ENCODE data around the gene SETD2. TPM values are rescaled to one million over a fixed set of nuclear protein-coding genes. Genes with fewer than 3 reads are reported as not detected.
"Not testable (repeated sequence)": the region's sequence is repeated elsewhere in the genome, so short reads cannot be mapped to it uniquely, and the experiment has no call there.

Gene SETD2, protein sequence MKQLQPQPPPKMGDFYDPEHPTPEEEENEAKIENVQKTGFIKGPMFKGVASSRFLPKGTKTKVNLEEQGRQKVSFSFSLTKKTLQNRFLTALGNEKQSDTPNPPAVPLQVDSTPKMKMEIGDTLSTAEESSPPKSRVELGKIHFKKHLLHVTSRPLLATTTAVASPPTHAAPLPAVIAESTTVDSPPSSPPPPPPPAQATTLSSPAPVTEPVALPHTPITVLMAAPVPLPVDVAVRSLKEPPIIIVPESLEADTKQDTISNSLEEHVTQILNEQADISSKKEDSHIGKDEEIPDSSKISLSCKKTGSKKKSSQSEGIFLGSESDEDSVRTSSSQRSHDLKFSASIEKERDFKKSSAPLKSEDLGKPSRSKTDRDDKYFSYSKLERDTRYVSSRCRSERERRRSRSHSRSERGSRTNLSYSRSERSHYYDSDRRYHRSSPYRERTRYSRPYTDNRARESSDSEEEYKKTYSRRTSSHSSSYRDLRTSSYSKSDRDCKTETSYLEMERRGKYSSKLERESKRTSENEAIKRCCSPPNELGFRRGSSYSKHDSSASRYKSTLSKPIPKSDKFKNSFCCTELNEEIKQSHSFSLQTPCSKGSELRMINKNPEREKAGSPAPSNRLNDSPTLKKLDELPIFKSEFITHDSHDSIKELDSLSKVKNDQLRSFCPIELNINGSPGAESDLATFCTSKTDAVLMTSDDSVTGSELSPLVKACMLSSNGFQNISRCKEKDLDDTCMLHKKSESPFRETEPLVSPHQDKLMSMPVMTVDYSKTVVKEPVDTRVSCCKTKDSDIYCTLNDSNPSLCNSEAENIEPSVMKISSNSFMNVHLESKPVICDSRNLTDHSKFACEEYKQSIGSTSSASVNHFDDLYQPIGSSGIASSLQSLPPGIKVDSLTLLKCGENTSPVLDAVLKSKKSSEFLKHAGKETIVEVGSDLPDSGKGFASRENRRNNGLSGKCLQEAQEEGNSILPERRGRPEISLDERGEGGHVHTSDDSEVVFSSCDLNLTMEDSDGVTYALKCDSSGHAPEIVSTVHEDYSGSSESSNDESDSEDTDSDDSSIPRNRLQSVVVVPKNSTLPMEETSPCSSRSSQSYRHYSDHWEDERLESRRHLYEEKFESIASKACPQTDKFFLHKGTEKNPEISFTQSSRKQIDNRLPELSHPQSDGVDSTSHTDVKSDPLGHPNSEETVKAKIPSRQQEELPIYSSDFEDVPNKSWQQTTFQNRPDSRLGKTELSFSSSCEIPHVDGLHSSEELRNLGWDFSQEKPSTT (N-terminal part only)
- polyA plus RNA-seq: 10 to 100 TPM; 15.9 to 38.3 (median 18.7) TPM
- long read RNA-seq, donor 1: 0 reads
- long read RNA-seq, donor 2: 0 reads
- long read RNA-seq, donor 3, partial matches to known transcripts: 0 of 9 reads
- long read RNA-seq, donor 3, other reads (novel, unspliced or antisense): 8 of 9 reads
- long read RNA-seq, donor 4: 0 reads
- long read RNA-seq, donor 5, partial matches to known transcripts: 0 of 6 reads
- long read RNA-seq, donor 5, other reads (novel, unspliced or antisense): 5 of 6 reads
- long read RNA-seq, donor 6: 0 reads
- long read RNA-seq, donor 7: 0 reads
- long read RNA-seq, donor 8: 0 reads
- long read RNA-seq, donor 9: 0 reads
- long read RNA-seq, donor 10, partial matches to known transcripts: 11 of 23 reads
- long read RNA-seq, donor 10, other reads (novel, unspliced or antisense): 12 of 23 reads

DNA sequence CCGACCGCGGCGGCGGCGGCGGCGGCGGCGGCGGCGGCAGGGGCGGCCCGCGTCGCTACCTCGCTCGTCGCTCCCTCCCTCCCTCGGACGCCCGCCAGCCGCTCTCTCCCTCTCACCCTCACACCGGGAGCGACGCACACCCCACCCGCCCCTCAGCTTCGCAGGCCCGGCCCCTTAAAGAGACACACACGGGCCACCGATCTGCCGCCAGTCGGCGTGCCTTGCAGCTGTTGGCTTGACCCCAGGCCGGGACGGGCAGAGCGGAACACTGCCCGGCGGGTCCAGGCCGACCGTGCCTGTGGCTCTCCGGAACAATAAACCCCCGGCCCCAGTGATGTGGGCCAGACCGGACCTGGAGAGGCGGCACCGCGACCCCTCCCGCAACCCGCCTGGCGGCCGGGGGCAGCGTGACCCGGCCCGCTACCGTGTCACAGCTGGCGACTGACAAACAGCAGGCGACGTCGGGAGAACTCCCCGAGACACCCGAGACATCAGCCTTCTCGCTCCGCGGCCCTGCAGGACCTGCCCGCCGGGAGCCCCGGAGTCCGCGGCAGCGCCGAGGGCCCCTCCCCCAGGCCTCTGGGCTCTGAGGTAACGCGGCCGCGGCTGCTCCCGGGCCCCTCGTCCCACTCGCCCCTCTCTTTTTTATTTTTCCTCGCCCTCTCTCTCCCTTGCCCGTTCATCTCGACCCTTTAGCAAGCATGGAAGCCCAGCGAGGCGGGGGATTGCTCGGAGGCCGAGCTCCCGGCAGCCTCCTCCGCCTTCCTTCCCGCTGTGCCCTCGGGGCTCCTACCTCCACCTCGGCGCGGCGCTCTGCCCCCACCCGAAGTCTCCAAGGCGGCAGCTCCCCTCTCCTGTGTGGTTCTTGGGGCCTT is at the start of gene SETD2:
SETD2 (minus strand) TSS at position 107 of the 875 bp plus-strand sequence. CDS start 189 bp downstream, outside the sequence.
- DNase-seq: peak; percentile 93 to 94
- peak within 1 kb of the TSS; percentile 86 to 97 (median 88) for H3K4me3 ChIP-seq (ENCODE audit: low read depth in 1 of 3, low read length in 3 of 3)
- H3K27me3 ChIP-seq (ENCODE audit: control insufficient read depth in 3 of 3, insufficient read depth in 3 of 3, low read length in 3 of 3): no peaks in the 10 kb centered on the region
- H3K27ac ChIP-seq (ENCODE audit: low read depth in 1 of 3, low read length in 2 of 3): peak within 1 kb of the TSS; percentile 94 to 99 (median 95)
- WGBS, 3 donors: 0 to 1% (median 0%) methylated on average over 46 to 76 of the region's 95 CpGs
- H3K4me1 ChIP-seq (ENCODE audit: control insufficient read depth in 3 of 3, insufficient read depth in 2 of 3, low read depth in 1 of 3, low read length in 2 of 3): peaks cover 10 to 23% (median 11%) of the 10 kb centered on the region in 3 donors
- no peaks in the 10 kb centered on the region for H3K36me3 ChIP-seq (ENCODE audit: control insufficient read depth in 3 of 3, insufficient read depth in 2 of 3, low read depth in 1 of 3, low read length in 3 of 3)
- no peaks in the 10 kb centered on the region for H3K9me3 ChIP-seq (ENCODE audit: control insufficient read depth in 2 of 2, insufficient read depth in 1 of 2, low read depth in 1 of 2, low read length in 1 of 2)
- no peak for FAIRE-seq

DNA sequence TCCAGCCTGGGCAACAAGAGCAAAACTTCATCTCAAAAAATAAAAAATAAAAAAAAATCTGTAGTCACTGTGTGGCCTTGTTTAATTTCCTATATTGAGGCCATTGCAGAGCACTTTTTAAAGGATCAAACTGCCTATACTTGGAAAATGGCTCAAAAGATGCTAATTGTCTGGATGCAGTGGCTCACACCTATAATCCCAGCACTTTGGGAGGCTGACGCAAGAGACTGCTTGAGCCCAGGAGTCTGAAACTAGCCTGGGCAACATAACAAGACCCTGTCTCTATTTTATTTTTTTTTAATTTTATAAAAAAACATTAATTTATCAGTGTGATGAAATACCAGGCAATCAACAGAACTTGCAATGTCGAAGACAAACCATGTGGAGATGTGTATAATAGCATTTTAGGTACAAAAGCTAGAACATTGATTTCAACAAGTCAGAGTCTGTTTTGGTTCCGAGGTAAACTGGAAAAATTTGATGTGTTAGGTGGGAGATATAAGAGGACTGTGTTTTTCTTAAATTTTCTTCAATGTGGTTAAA is 47.0 kb upstream of the SETD2 start:
- DNase-seq: no peak
- 93 to 95% (median 94%) methylated on average over 3 of the region's 3 CpGs for WGBS, 3 donors
- FAIRE-seq: no peak
- H3K9me3 ChIP-seq (ENCODE audit: control insufficient read depth in 2 of 2, insufficient read depth in 1 of 2, low read depth in 1 of 2, low read length in 1 of 2): no peaks in the 10 kb centered on the region
- no peak overlapping the region for H3K4me3 ChIP-seq (ENCODE audit: low read depth in 1 of 3, low read length in 3 of 3)
- H3K27ac ChIP-seq (ENCODE audit: low read depth in 1 of 3, low read length in 2 of 3): no peak overlapping the region
- H3K36me3 ChIP-seq (ENCODE audit: control insufficient read depth in 3 of 3, insufficient read depth in 2 of 3, low read depth in 1 of 3, low read length in 3 of 3): peaks cover 0 to 2% (median 0%) of the 10 kb centered on the region in 3 donors
- no peaks in the 10 kb centered on the region for H3K4me1 ChIP-seq (ENCODE audit: control insufficient read depth in 3 of 3, insufficient read depth in 2 of 3, low read depth in 1 of 3, low read length in 2 of 3)
- no peaks in the 10 kb centered on the region for H3K27me3 ChIP-seq (ENCODE audit: control insufficient read depth in 3 of 3, insufficient read depth in 3 of 3, low read length in 3 of 3)

DNA sequence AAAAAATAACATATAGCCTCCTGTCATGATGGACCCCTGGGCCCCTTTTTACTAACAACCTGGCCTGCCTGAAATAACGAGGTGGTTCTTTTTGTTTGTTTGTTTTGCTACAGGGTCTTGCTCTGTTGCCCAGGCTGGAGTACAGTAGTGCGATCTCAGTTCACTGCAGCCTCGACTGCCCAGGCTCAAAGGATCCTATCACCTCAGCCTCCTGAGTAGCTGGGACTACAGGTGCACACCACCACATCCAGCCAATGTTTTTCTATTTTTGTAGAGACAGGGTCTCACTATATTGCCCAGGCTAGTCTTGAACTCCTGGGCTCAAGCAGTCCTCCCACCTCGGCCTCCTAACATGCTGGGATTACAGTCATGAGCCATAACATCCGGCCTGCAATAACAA is 42.1 kb upstream of the SETD2 start:
- not testable (repeated sequence) for H3K36me3 ChIP-seq (ENCODE audit: control insufficient read depth in 3 of 3, insufficient read depth in 2 of 3, low read depth in 1 of 3, low read length in 3 of 3); FAIRE-seq; DNase-seq; H3K27me3 ChIP-seq (ENCODE audit: control insufficient read depth in 3 of 3, insufficient read depth in 3 of 3, low read length in 3 of 3); H3K4me1 ChIP-seq (ENCODE audit: control insufficient read depth in 3 of 3, insufficient read depth in 2 of 3, low read depth in 1 of 3, low read length in 2 of 3); H3K4me3 ChIP-seq (ENCODE audit: low read depth in 1 of 3, low read length in 3 of 3); H3K9me3 ChIP-seq (ENCODE audit: control insufficient read depth in 2 of 2, insufficient read depth in 1 of 2, low read depth in 1 of 2, low read length in 1 of 2); H3K27ac ChIP-seq (ENCODE audit: low read depth in 1 of 3, low read length in 2 of 3)
- WGBS, 3 donors: 88 to 96% (median 91%) methylated on average over 5 of the region's 5 CpGs

DNA sequence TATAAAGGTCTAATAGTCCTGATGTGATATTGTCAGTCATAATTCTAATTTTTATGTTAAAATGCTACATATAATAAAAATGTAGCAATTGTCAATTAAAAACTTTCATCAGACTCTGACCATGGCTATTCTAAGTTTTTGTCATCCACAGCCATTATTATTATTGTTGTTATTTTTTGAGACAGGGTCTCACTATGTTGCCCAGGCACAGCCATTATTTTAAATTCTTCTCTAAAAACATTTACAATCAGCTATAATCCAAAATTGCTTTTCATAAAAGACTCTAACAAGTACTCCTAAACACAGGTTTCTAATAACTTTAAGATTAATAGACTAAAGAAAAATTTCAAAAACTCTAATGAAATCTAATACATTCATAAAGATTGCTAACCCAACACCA is 41.0 kb upstream of the SETD2 start:
- H3K36me3 ChIP-seq (ENCODE audit: control insufficient read depth in 3 of 3, insufficient read depth in 2 of 3, low read depth in 1 of 3, low read length in 3 of 3): peaks cover 0 to 3% (median 0%) of the 10 kb centered on the region in 3 donors
- no peaks in the 10 kb centered on the region for H3K27me3 ChIP-seq (ENCODE audit: control insufficient read depth in 3 of 3, insufficient read depth in 3 of 3, low read length in 3 of 3)
- FAIRE-seq (peak; percentile 19), DNase-seq (no peak)
- no peak overlapping the region for H3K4me3 ChIP-seq (ENCODE audit: low read depth in 1 of 3, low read length in 3 of 3)
- no peaks in the 10 kb centered on the region for H3K9me3 ChIP-seq (ENCODE audit: control insufficient read depth in 2 of 2, insufficient read depth in 1 of 2, low read depth in 1 of 2, low read length in 1 of 2)
- no peak overlapping the region for H3K27ac ChIP-seq (ENCODE audit: low read depth in 1 of 3, low read length in 2 of 3)
- H3K4me1 ChIP-seq (ENCODE audit: control insufficient read depth in 3 of 3, insufficient read depth in 2 of 3, low read depth in 1 of 3, low read length in 2 of 3): no peaks in the 10 kb centered on the region

DNA sequence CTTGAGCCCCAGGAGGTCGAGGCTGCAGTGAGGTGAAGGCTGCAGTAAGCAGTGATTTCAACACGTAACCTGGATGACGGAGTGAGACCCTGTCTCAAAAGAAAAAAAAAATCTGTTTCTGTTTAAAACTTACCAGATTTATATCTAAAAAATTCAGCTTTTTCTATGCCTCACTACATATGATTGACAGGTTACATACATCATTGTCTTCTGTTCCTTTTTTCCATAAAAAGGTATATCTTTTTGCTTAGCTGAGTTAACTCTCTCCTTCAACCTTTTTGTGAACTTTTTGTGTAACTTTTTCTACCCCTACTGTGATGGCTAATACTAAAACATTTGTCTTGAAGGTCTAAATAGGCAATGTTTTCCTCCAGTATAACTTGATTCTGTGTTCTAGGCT is 38.6 kb upstream of the SETD2 start:
- H3K27me3 ChIP-seq (ENCODE audit: control insufficient read depth in 3 of 3, insufficient read depth in 3 of 3, low read length in 3 of 3): no peaks in the 10 kb centered on the region
- no peak for FAIRE-seq
- no peaks in the 10 kb centered on the region for H3K9me3 ChIP-seq (ENCODE audit: control insufficient read depth in 2 of 2, insufficient read depth in 1 of 2, low read depth in 1 of 2, low read length in 1 of 2)
- 88 to 90% (median 90%) methylated on average over 3 of the region's 3 CpGs for WGBS, 3 donors
- H3K36me3 ChIP-seq (ENCODE audit: control insufficient read depth in 3 of 3, insufficient read depth in 2 of 3, low read depth in 1 of 3, low read length in 3 of 3): peaks cover 0 to 3% (median 0%) of the 10 kb centered on the region in 3 donors
- H3K4me1 ChIP-seq (ENCODE audit: control insufficient read depth in 3 of 3, insufficient read depth in 2 of 3, low read depth in 1 of 3, low read length in 2 of 3): no peaks in the 10 kb centered on the region
- DNase-seq: no peak
- no peak overlapping the region for H3K27ac ChIP-seq (ENCODE audit: low read depth in 1 of 3, low read length in 2 of 3)
- H3K4me3 ChIP-seq (ENCODE audit: low read depth in 1 of 3, low read length in 3 of 3): no peak overlapping the region

DNA sequence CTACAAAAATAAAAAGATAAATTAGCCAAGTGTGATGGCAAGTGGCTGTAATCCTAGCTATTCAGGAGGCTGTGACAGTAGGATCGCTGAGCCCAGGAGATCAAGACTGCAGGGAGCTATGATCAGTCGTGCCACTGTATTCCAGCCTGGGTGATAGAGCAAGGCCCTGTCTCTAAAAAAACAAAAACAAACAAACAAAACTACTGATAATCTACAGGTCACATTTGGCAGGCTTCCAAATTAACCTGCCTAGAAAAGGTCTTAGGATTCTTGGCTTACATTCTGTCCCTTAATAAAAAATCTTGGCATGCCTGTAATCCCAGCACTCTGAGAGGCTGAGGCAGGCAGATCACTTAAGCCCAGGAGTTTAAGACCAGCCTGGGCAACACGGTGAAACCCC is 33.4 kb upstream of the SETD2 start:
- 64 to 76% (median 65%) methylated on average over 3 of the region's 3 CpGs for WGBS, 3 donors
- Histone ChIP-seq H3K27me3 (ENCODE audit: control insufficient read depth in 3 of 3, insufficient read depth in 3 of 3, low read length in 3 of 3) (no peaks in the 10 kb centered on the region), H3K9me3 (ENCODE audit: control insufficient read depth in 2 of 2, insufficient read depth in 1 of 2, low read depth in 1 of 2, low read length in 1 of 2) (no peaks in the 10 kb centered on the region), H3K27ac (ENCODE audit: low read depth in 1 of 3, low read length in 2 of 3) (no peak overlapping the region), H3K36me3 (ENCODE audit: control insufficient read depth in 3 of 3, insufficient read depth in 2 of 3, low read depth in 1 of 3, low read length in 3 of 3) (no peaks in the 10 kb centered on the region), H3K4me3 (ENCODE audit: low read depth in 1 of 3, low read length in 3 of 3) (no peak overlapping the region), H3K4me1 (ENCODE audit: control insufficient read depth in 3 of 3, insufficient read depth in 2 of 3, low read depth in 1 of 3, low read length in 2 of 3) (no peaks in the 10 kb centered on the region)
- DNase-seq (no peak), FAIRE-seq (no peak)

DNA sequence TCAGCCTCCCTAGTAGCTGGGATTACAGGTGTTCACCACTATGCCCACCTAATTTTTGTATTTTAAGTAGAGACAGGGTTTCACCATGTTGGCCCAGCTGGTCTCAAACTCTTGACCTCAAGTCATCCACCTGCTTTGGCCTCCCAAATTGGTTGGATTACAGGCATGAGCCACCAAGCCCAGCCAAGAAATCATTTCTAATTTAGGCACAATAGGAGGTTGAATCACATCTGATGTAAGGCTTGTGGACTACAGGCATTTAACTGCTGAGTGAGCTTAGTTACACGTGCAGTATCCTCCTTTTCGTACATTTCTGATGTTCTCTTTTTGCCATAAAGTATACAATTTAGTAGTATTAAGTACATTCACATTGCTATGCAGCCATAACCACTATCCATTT is 31.1 kb upstream of the SETD2 start:
- Histone ChIP-seq H3K36me3 (ENCODE audit: control insufficient read depth in 3 of 3, insufficient read depth in 2 of 3, low read depth in 1 of 3, low read length in 3 of 3) (no peaks in the 10 kb centered on the region), H3K4me3 (ENCODE audit: low read depth in 1 of 3, low read length in 3 of 3) (no peak overlapping the region), H3K9me3 (ENCODE audit: control insufficient read depth in 2 of 2, insufficient read depth in 1 of 2, low read depth in 1 of 2, low read length in 1 of 2) (no peaks in the 10 kb centered on the region), H3K27ac (ENCODE audit: low read depth in 1 of 3, low read length in 2 of 3) (no peak overlapping the region), H3K27me3 (ENCODE audit: control insufficient read depth in 3 of 3, insufficient read depth in 3 of 3, low read length in 3 of 3) (no peaks in the 10 kb centered on the region), H3K4me1 (ENCODE audit: control insufficient read depth in 3 of 3, insufficient read depth in 2 of 3, low read depth in 1 of 3, low read length in 2 of 3) (no peaks in the 10 kb centered on the region)
- 95 to 100% (median 100%) methylated on average over 2 of the region's 2 CpGs for WGBS, 3 donors
- FAIRE-seq (no peak), DNase-seq (no peak)
